Measurements from ENCODE around the gene SPA17. TPM values are rescaled to one million over a fixed set of nuclear protein-coding genes. Genes with fewer than 3 reads are reported as not detected.

Gene SPA17
- total and polyA plus RNA-seq, 8 donors, result 1.8 to 26.8 (median 9.6) TPM; not detected in 2

GRCh38 chr11:124644426-124645280, 29.1 kb upstream of the SPA17 start:
- Histone ChIP-seq H3K9me3 (no peaks in the 10 kb centered on the region), H3K27ac (no peak overlapping the region), H3K36me3 (peaks cover 0 to 27% (median 18%) of the 10 kb centered on the region in 4 donors), H3K4me3 (peak overlapping the region in 3 of 4 donors; percentile 19 to 22 (median 20)), H3K4me1 (peaks cover 0 to 8% (median 6%) of the 10 kb centered on the region in 4 donors), H3K27me3 (no peaks in the 10 kb centered on the region)
- intact Hi-C loops (cut with DNase I; ENCODE audit: low total_unique reads), result no loop called here
- TF ChIP-seq, protein P1, sequence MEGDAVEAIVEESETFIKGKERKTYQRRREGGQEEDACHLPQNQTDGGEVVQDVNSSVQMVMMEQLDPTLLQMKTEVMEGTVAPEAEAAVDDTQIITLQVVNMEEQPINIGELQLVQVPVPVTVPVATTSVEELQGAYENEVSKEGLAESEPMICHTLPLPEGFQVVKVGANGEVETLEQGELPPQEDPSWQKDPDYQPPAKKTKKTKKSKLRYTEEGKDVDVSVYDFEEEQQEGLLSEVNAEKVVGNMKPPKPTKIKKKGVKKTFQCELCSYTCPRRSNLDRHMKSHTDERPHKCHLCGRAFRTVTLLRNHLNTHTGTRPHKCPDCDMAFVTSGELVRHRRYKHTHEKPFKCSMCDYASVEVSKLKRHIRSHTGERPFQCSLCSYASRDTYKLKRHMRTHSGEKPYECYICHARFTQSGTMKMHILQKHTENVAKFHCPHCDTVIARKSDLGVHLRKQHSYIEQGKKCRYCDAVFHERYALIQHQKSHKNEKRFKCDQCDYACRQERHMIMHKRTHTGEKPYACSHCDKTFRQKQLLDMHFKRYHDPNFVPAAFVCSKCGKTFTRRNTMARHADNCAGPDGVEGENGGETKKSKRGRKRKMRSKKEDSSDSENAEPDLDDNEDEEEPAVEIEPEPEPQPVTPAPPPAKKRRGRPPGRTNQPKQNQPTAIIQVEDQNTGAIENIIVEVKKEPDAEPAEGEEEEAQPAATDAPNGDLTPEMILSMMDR (IDR thresholded peaks at IDR 0.05), result peak in 5 of 7 experiments; percentile 55 to 82 (median 73)
- TF ChIP-seq EP300 (IDR thresholded peaks at IDR 0.05), result no peak
- WGBS, 5 donors, result 20 to 24% (median 21%) methylated on average over 16 of the region's 16 CpGs
- peak; percentile 57 to 87 for DNase-seq

DNA sequence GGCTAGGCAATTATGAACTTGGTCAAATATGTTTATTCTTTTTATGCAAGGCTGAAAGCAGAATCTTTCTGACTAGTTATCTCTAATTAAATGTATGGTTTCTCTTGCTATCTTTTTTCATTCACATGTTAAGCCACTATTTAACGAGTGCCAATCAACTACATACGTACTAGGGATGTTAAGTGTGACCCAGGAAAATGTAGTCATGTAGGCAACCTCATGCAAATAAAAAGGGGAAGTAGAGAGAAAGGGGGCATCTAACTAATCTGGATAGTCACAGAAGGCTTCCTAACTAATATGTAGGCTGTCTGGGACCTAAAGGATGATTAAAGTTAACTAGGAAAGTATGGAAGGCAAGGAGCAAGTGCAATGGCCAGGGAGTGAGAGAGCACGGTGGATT, 27.6 kb upstream of the SPA17 start:
- no peaks in the 10 kb centered on the region for H3K27me3 ChIP-seq
- H3K9me3 ChIP-seq, result no peaks in the 10 kb centered on the region
- H3K4me3 ChIP-seq, result no peak overlapping the region
- no peak for DNase-seq
- H3K27ac ChIP-seq, result no peak overlapping the region
- intact Hi-C loops (cut with DNase I; ENCODE audit: low total_unique reads), result no loop called here
- H3K36me3 ChIP-seq, result peaks cover 0 to 29% (median 26%) of the 10 kb centered on the region in 4 donors
- 75 to 90% (median 82%) methylated on average over 3 of the region's 3 CpGs for WGBS, 5 donors
- peaks cover 0 to 8% (median 6%) of the 10 kb centered on the region in 4 donors for H3K4me1 ChIP-seq
- TF ChIP-seq EP300 (IDR thresholded peaks at IDR 0.05), result no peak
- no peak for TF ChIP-seq POLR2AphosphoS5 (IDR thresholded peaks at IDR 0.05)
- TF ChIP-seq POLR2A (IDR thresholded peaks at IDR 0.05), result no peak
- TF ChIP-seq, protein P1 (IDR thresholded peaks at IDR 0.05), result no peak

DNA sequence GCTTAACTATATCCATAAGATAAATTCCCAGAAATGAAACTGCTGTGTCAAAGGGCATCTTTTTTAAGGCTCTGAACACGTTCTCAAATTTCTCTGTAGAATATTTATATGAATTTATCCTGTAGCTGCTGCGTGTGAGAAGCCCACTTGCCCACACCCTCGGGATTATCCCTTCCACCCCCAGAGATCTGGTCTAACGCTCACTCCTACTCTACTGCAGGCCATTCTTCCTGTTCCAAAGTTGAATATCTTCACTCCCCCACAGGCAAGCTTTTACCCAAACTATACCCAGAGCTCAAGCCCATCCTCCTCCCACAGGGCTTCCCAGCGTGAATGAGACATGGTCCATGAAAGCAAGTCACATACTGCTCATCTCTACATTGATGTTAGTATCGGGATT, 25.1 kb upstream of the SPA17 start:
- Histone ChIP-seq H3K4me1 (peaks cover 0 to 8% (median 6%) of the 10 kb centered on the region in 4 donors), H3K27me3 (no peaks in the 10 kb centered on the region), H3K36me3 (peaks cover 4 to 51% (median 45%) of the 10 kb centered on the region in 4 donors), H3K4me3 (no peak overlapping the region), H3K9me3 (no peaks in the 10 kb centered on the region), H3K27ac (no peak overlapping the region)
- WGBS, 5 donors, result 77 to 80% (median 78%) methylated on average over 6 of the region's 6 CpGs
- intact Hi-C loops (cut with DNase I; ENCODE audit: low total_unique reads), result no loop called here
- DNase-seq, result no peak
- TF ChIP-seq POLR2AphosphoS5 (IDR thresholded peaks at IDR 0.05), result no peak
- TF ChIP-seq POLR2A (IDR thresholded peaks at IDR 0.05), result no peak
- no peak for TF ChIP-seq EP300 (IDR thresholded peaks at IDR 0.05)
- TF ChIP-seq, protein P1 (IDR thresholded peaks at IDR 0.05), result no peak

GRCh38 chr11:124656774-124657630, 16.7 kb upstream of the SPA17 start:
- Histone ChIP-seq H3K4me3 (no peak overlapping the region), H3K27me3 (no peaks in the 10 kb centered on the region), H3K27ac (no peak overlapping the region), H3K4me1 (no peaks in the 10 kb centered on the region), H3K36me3 (peaks cover 4 to 45% (median 39%) of the 10 kb centered on the region in 4 donors), H3K9me3 (no peaks in the 10 kb centered on the region)
- intact Hi-C loops (cut with DNase I; ENCODE audit: low total_unique reads), result no loop called here
- 57 to 66% (median 63%) methylated on average over 16 of the region's 16 CpGs for WGBS, 5 donors
- peak in 1 of 2 donors; percentile 49 for DNase-seq
- TF ChIP-seq POLR2A (IDR thresholded peaks at IDR 0.05) (no peak), EP300 (IDR thresholded peaks at IDR 0.05) (no peak), POLR2AphosphoS5 (IDR thresholded peaks at IDR 0.05) (no peak)
- TF ChIP-seq, protein P1 (IDR thresholded peaks at IDR 0.05), result no peak
